Measurements from ENCODE around the gene ATAD3B. TPM values are rescaled to one million over a fixed set of nuclear protein-coding genes. Genes with fewer than 3 reads are reported as not detected.

The ATAD3B gene
- total RNA-seq, 1 donor from 2014 or later: 10.6 TPM

GRCh38 chr1:1540090-1540817 lies 68.7 kb downstream of the ATAD3B start, which contains the start of gene TMEM240:
TMEM240 (minus strand) TSS chr1:1540624; CDS start chr1:1540346, 278 bp downstream.
- FAIRE-seq (no peak), DNase-seq (ENCODE audit: low spot score in 2 of 2) (peak; percentile 87 to 91)

GRCh38 chr1:1540818-1541628 lies 69.5 kb downstream of the ATAD3B start:
- peak in 1 of 2 donors; percentile 46 for DNase-seq (ENCODE audit: low spot score in 2 of 2)
- no peak for FAIRE-seq

GRCh38 chr1:1541956-1542765 lies 70.6 kb downstream of the ATAD3B start:
- DNase-seq (ENCODE audit: low spot score in 2 of 2) (no peak), FAIRE-seq (no peak)

GRCh38 chr1:1542766-1543705 lies 71.5 kb downstream of the ATAD3B start:
- DNase-seq (ENCODE audit: low spot score in 2 of 2): no peak
- no peak for FAIRE-seq

GRCh38 chr1:1543706-1544099 lies 72.1 kb downstream of the ATAD3B start:
- no peak for FAIRE-seq
- no peak for DNase-seq (ENCODE audit: low spot score in 2 of 2)

- FAIRE-seq (no peak), DNase-seq (ENCODE audit: low spot score in 2 of 2) (no peak)
These were observed 73.0 kb downstream of the ATAD3B start for GRCh38 chr1:1544544-1544943.

Other genes with a start within 250 kb of the ATAD3B start
- gene SDF4, start 239.8 kb upstream of the ATAD3B start, total RNA-seq: 22.8 TPM
- 24.1 TPM for gene B3GALT6, start 239.5 kb upstream of the ATAD3B start, total RNA-seq
- not detected for gene C1QTNF12, start 225.0 kb upstream of the ATAD3B start, total RNA-seq
- gene UBE2J2, start 197.9 kb upstream of the ATAD3B start, total RNA-seq: 37.9 TPM
- gene SCNN1D, start 191.3 kb upstream of the ATAD3B start, total RNA-seq: 1.2 TPM
- 63.2 TPM for gene ACAP3, start 163.8 kb upstream of the ATAD3B start, total RNA-seq
- 6.5 TPM for gene PUSL1, start 163.2 kb upstream of the ATAD3B start, total RNA-seq
- gene INTS11, start 147.1 kb upstream of the ATAD3B start, total RNA-seq: 28.9 TPM
- 14.3 TPM for gene CPTP, start 147.0 kb upstream of the ATAD3B start, total RNA-seq
- gene TAS1R3, start 140.5 kb upstream of the ATAD3B start, total RNA-seq: 0.41 TPM
- gene DVL1, start 122.3 kb upstream of the ATAD3B start, total RNA-seq: 65.2 TPM
- 10.2 TPM for gene MXRA8, start 113.2 kb upstream of the ATAD3B start, total RNA-seq
- gene AURKAIP1, start 96.6 kb upstream of the ATAD3B start, total RNA-seq: 31.0 TPM
- 84.0 TPM for gene CCNL2, start 72.4 kb upstream of the ATAD3B start, total RNA-seq
- gene MRPL20, start 64.5 kb upstream of the ATAD3B start, total RNA-seq: 54.6 TPM
- 1.2 TPM for gene ANKRD65, start 50.5 kb upstream of the ATAD3B start, total RNA-seq
- 2.9 TPM for gene VWA1, start 36.1 kb upstream of the ATAD3B start, total RNA-seq
- not detected for gene ATAD3C, start 22.1 kb upstream of the ATAD3B start, total RNA-seq
- gene ATAD3A, start 40.4 kb downstream of the ATAD3B start, total RNA-seq: 9.0 TPM
- 16.3 TPM for gene TMEM240, start 68.9 kb downstream of the ATAD3B start, total RNA-seq
- gene SSU72, start 103.1 kb downstream of the ATAD3B start, total RNA-seq: 34.2 TPM
- gene FNDC10, start 128.4 kb downstream of the ATAD3B start, total RNA-seq: 2.9 TPM
- gene MIB2, start 143.7 kb downstream of the ATAD3B start, total RNA-seq: 45.7 TPM
- gene MMP23B, start 160.4 kb downstream of the ATAD3B start, total RNA-seq: 0.82 TPM
- gene CDK11B, start 187.2 kb downstream of the ATAD3B start, total RNA-seq: 9.0 TPM
- gene SLC35E2B, start 221.0 kb downstream of the ATAD3B start, total RNA-seq: 54.6 TPM

Data from frontal cortex (tissue), 4 donors.